ENCODE data around the gene ALK.

GRCh38 chr2:29530281-29530680 is 391.1 kb downstream of the ALK start:
- TF ChIP-seq EZH2 (IDR thresholded peaks at IDR 0.05) (no peak), POLR2AphosphoS5 (IDR thresholded peaks at IDR 0.05; ENCODE audit: borderline replicate concordance, low read depth, low read length) (no peak)
